Measurements from ENCODE around the gene SMIM35.

SMIM35 gene

DNA sequence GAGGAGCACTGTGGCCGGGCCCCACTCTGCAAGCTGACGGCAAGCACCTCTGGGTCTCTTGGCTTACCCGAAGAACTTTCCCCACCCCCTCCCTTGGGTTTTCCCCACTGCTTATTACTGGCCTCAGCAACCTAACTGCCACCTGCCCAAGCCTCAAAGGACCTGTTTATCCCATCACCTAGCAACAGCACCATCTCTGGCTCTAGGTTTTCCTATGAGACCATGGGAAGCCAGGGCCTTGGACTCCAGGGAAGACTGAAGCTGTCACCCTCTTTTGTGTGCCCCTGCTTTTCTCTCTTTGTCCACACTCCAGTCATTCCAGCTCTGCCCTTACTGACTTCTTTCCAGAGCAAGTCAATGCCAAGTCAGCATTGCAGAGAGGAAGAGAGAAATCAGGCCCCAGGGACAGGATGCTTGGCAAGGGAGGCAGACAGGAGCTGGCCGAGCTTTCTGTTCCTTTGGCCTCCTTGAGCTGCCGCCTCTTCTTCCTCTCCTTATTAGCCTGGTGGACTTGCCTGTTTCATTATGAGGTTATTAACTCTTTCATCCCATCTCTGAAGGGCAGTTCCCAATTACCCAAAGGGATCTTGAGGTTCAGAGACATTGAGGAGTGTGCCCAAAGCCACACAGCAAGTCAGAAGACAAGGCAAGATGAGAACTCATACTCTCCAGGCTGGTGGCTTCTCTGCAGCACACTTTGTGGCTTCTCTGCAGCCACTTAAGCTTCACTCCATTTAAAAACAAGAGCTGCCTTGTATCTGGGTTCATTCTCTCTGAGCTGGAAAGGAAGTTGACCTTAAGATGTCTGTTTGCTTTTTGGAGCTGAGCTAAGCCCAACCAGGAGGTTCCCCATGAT is at the start of gene SMIM35:
SMIM35 (minus strand) TSS at position 51 of the 856 bp plus-strand sequence. CDS start 206 bp downstream, outside the sequence.
- DNase-seq (ENCODE audit: low read depth in 2 of 2) = no peak

DNA sequence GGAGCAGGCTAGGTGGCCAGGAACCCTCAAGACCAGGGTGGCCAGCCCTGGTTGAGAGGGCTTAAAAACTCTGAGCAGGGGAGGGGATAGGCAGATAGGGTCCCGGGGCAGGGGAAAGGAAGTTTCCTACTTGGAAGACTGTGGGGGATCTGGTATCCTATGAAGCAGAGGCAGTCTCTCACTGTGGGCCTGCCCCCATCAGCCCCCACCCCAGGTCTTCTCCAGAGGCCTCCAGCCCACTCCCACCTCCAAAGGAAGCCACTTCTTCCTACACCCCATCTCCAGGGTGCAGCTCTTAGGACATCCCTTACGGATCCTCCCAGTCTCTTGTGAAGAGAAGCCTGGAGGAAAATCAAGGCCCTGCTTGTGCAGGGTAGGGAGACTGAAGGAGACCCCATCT is 49.6 kb upstream of the SMIM35 start:
- DNase-seq (ENCODE audit: low read depth in 2 of 2) = no peak

DNA sequence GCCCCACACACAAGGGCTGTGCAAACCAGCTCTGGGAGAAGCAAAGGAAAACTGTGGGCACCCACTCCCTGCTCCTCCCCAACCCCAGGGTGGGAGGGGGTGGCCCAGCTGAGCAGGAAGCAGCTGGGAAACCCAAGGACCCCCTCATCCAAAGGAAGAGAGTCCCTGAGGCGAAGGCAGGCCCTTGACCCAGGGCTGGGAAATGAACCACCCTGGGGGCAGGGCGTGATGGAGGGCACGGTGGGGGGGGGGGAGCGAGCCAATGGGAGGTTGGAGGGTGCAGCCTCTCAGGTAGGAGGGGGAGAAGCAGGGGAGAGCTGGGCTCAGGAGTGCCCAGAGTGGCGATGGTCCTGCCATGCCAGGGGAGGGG is 49.0 kb upstream of the SMIM35 start:
- no peak for DNase-seq (ENCODE audit: low read depth in 2 of 2)

DNA sequence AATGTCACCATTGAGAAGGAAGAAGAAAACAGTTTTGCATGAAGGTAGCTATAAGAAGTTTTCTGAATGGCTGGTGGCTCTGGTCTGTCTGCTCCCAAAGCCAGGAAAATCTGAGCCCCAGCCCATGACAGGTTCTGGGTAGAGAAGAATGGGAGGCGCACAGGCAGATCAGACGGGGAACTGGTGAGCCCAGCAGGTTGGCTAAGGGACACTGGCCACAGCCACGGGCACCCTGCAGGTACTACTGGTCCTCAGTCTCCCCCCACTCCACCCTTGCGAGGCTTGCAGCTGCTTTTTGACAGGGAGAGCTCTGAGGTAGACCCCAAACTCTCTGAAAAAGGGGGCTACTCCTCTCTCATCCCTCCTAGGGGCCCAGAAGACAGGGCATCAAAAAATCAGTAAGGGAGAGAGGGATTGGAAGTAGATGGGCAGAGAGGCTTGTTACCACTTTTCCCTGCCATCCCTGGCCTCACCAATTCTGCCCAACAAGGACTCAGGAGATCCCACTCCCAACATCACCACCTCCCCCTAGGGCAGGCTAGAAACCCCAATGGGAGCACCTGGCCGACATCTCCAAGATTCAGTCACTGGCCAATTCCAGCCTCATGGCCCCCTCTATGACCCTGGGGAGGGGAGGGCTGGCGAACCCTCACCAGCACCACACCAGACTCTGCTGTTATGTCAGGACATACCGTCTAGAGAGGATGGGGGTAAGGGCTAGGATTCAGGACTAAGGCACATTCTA is 48.5 kb upstream of the SMIM35 start:
- no peak for DNase-seq (ENCODE audit: low read depth in 2 of 2)

DNA sequence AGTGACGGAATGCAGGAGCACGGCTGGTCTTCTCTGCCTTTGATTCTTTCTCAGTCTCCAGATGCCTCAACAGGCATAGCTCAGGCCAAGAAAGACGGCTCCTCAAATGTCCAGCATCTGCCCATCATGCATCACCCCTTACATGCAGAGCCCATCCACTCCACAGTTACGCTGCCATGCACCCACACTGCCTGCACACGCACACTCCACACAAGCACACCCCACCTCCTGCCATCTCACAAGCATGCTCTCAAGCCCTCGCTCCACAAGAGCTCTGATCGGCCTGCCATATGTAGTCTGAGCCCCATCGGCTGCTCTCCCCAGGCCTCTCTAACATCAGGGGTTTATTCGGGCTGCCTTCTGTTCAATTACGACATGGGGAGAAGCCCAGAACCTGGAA is 47.1 kb upstream of the SMIM35 start:
- DNase-seq (ENCODE audit: low read depth in 2 of 2) = no peak

DNA sequence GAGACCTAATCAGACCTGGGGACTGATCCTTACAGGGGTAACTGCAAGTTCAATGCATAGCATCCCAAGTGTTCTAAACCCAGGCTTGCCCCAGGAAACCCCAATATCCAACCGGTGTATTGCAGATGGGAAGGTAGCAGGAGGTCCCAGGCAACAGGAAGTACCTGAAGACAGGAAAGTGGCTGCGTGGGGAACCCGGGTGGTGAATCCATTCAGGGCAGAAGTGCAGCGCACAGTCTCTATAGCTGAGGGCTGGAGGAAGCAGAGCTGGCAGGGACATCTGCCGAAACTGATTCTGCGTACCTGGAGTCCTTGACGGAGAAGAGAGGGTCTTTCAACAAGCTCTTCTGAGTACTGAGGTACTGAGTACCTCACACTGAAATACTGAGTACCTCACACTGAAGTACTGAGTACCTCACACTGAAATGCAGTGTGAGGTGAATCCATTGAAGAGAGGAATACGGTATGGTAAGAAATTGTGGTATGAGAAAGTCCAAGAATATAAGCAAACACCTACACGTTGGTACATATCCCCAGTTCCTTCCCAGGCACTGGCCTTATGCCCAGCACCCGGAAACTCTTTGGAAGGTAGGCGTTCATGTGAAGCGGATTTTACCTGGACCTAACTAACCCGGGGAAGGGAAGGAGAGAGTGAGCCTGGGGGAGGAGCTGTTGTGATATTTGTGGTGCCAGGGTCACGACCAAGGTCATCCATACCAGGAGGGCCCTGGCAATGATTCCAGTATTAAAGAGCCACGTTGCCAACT is 45.8 kb upstream of the SMIM35 start:
- no peak for DNase-seq (ENCODE audit: low read depth in 2 of 2)

DNA sequence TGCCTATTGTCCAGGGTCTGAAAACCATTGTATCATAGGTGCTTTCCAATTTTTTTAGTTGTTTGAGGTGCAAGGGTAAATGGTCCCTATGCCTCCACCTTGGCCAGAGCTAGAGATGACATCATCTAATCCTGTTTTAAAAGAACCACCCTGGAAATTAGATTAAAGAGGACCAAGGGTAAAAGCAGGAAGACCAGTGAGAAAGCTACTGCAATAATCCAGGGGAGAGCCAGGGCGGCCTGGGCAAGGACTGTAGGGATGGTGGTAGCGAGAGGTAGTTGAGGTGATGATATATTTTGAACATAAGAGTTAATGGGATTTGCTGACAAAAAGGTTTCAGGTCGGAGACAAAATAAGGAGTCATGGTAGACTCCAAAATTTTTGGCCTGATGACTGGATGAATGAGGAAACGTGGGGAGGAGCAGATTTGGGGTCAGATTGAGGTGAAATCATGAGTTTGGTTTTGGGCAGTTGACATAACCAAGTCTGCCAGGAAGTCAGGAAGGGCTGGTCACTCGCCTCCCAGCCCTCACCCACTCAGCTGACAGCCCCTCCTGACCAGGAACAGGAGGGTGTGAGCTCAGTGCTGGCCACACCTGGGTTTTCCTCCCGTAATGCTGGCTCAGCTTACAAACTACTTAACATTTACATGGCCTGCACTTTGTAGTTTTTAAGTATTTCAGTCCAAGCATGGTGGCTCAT is 42.9 kb upstream of the SMIM35 start:
- DNase-seq (ENCODE audit: low read depth in 2 of 2) = no peak

DNA sequence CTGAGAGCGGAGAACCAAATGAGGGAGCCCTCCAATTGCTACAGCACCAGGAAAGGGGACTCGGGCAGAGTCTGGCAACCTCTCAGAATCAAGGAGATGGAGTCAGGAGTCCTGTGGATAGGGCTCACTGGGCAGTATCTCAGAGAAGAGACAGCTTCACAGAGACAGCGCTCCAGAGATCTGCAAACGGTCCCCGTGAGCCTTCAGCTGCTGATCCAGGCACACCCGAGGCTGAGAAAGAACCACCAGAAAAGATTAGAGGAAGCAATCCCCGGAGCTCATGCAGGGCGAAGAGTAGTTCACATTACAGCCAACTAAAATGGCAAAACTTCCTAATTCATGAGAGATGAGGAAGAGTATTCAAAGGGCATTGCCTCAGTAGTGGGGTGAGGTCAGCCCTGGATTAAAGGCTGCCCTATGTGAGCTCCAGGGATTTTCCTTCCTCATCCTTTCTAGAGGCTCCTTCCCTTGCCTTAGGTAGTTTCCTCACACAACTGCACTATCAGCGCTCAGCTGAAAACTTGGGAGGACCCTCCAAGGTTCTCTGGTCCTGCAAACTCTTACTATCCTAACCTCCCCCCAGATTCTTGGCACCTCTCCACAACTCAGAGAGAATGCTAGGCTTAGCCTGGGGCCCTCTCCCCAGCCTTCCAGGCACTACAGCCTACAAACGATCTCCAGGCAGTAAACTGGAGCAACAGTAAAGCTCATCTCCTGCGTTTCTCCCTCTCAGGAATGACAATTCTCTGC is 42.1 kb upstream of the SMIM35 start:
- DNase-seq (ENCODE audit: low read depth in 2 of 2) = no peak

DNA sequence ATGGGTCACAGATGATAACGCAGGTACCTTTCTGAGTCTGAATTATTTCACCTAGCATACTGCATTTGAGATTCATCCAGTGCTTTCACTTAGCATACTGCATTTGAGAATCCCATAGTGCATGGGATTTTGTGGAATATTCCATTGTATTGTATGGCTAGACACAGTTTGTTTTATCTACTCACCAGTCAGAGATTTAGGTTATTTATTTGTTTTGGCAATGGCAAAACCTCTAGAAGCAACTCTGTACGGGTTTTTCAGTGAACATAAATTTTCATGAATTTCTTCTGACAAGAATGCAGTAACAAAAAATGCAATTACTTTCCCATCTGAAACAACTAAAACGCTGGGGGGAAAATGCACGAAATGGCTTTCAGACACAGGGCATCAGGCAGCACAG is 41.5 kb upstream of the SMIM35 start:
- no peak for DNase-seq (ENCODE audit: low read depth in 2 of 2)

DNA sequence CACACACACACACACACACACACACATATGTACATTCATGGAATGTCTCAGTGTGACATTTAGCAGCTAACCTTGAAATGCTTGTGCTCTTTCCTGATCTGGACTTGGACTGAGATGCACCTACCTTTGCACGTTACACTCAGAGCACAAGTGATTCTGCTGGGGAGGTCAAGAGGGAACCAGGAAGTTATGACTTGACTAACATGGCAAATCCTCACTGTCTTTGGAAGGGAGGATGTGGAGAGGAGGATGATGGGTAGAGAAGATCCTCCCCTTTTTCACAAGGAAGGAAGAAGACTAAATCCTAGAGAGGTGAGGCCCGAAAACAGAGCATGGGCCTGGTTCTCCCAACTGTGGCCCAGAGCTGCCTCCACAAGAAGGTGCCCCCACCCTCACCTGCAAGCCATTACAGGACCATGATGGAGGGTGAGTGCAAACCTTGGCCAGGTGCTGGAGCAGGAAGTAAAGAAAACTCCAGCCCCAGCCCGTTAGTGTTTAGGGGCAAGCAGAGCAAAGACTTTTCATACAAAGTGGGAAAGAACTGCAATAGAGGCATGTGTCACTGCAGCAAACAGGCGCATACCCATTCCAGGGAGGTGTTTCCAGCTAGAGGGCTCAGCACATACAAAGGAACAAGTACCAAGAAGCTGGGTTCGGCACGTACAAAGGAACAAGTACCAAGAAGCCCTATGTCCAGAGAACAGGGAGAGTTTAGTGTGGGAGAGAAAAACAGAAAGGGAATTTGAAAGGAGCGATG is 39.5 kb upstream of the SMIM35 start:
- no peak for DNase-seq (ENCODE audit: low read depth in 2 of 2)

DNA sequence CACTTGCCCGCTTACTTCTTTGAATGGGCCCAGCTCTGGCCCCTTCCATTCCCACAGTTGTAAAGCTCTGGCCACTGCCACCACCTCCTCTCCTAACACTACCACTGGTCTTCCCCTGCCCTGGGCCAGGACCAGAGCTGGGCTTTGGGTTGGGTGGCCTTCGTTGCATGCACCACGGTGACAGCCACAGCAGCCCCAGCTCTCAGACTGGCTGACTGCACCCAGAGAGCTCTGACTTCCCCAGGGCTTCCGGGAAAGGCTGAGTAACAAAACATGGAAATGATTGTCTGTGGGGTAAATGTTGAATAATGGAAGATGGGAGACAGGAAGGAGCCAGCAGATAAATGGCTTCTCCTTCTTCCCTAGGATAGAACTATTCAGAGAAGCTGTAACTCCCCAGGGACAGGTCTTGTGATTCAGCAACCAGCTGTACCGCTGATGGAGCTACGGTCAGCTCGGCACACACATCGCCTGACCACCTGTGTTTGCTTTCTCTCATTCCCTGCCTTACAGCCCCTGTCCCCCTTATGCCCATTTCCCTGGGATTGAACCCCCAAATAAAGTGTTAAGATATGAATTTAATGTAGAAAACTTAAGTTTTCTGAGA is 38.3 kb upstream of the SMIM35 start:
- no peak for DNase-seq (ENCODE audit: low read depth in 2 of 2)

DNA sequence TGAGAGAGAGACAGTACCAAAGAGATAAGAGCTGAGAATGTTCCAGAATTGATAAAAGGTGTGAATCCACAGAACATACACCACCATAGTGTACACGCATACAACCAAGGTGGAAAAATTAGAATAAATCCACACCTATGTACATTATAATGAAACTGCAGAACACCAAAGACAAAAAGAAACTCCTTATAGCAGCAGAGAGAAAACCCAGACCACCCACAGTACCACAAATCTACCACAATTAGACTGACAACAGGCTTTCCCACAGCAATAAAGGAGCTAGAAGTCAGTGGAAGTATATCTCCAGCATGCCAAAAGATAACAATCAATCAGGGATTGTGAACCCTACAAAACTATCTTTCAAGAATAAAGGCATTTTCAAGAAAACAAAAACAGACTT is 34.0 kb upstream of the SMIM35 start:
- no peak for DNase-seq (ENCODE audit: low read depth in 2 of 2)

DNA sequence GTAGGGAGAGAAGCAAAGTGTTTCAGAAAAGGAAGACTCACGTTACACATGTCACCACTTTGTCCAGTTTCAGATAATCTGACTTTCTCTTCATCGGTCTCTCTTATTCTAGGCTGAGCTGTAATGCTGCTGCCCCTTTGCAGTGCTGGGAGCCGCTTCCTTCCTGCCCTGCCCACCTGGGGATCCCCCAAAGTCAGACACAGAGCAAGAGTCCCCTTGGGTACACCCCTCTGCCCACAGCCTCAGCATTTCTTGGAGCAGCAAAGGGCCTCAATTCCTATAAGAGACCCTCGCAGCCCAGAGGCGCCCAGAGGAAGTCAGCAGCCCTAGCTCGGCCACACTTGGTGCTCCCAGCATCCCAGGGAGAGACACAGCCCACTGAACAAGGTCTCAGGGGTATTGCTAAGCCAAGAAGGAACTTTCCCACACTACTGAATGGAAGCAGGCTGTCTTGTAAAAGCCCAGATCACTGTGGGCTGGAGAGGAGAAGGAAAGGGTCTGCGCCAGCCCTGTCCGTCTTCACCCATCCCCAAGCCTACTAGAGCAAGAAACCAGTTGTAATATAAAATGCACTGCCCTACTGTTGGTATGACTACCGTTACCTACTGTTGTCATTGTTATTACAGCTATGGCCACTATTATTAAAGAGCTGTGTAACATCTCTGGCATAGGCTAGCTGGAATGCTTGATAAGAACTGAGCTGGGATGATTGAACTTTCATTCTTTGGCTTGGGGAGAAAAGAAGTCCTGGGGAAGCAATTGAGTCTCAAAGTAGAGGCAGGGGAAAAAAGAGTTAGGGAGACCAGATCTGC is 31.2 kb upstream of the SMIM35 start:
- no peak for DNase-seq (ENCODE audit: low read depth in 2 of 2)

DNA sequence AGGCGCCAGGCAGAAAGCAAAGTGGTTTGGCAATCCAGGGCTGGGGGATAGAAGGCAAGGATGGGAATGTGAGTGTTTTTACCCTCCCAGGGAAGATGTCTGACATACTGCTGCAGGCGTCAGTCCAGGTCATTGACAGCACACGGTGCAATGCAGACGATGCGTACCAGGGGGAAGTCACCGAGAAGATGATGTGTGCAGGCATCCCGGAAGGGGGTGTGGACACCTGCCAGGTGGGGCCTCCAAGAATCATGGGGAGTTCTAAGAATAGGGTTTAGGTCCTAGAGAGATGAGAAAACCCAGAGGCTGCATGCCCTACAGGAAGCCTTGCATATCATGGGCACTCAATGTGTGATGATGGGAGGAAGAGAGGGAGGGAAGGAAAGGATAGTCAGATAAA is 28.3 kb upstream of the SMIM35 start:
- DNase-seq (ENCODE audit: low read depth in 2 of 2) = no peak

DNA sequence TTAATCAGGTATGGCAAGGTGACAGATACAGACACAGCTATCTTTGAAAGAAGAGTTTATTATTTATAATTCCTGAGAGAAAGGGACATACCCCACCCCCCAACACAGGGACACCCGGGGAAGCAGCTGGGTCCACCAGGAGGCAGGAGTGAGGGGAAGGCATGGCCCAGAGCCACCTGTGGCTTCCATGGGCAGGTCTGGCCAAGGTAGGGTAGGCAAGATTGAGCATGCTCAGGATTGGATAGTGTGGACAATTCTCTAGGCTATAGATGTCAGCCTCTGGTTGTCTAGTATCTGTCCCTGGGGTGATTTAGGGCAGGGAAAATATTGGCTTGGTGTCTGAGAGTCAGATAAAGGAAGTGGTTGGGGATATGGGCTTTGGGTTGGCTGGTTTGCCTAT is 27.5 kb upstream of the SMIM35 start:
- no peak for DNase-seq (ENCODE audit: low read depth in 2 of 2)

DNA sequence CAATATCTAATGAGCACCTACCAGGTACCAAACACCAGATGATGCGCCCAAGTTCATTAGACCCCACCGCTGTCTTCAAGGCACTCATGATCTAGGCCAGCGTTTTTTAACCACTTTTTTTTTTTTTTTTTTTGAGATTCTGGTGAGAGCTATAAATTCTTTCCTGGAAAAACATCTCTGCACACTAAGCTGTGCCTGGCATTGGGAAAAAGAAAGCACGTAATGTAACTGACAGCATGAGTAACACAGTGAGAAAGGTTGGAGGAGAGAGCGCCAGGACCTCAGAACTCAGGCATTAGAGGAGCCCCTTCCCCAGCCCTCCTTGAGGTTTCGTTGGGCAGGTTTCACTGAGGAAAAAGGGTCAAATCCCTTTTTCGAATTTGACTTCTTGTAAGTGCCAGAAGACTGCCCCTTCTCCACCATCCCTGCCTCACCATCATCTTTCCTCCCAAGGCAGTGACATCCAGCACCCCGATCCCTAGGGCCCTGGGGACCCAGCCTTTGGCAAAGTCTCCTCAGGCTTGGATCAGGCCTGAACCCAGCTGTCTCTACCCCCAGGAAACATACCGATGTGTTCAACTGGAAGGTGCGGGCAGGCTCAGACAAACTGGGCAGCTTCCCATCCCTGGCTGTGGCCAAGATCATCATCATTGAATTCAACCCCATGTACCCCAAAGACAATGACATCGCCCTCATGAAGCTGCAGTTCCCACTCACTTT is 26.1 kb upstream of the SMIM35 start:
- no peak for DNase-seq (ENCODE audit: low read depth in 2 of 2)

DNA sequence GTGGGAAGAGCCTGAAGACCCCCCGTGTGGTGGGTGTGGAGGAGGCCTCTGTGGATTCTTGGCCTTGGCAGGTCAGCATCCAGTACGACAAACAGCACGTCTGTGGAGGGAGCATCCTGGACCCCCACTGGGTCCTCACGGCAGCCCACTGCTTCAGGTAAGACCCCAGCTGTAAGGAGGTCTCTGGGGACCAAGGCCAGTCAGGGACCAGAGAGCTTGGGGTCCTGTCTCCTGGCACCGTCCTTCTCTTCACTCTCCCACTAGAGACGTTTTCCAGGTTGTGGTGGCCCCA is 24.9 kb upstream of the SMIM35 start:
- no peak for DNase-seq (ENCODE audit: low read depth in 2 of 2)

DNA sequence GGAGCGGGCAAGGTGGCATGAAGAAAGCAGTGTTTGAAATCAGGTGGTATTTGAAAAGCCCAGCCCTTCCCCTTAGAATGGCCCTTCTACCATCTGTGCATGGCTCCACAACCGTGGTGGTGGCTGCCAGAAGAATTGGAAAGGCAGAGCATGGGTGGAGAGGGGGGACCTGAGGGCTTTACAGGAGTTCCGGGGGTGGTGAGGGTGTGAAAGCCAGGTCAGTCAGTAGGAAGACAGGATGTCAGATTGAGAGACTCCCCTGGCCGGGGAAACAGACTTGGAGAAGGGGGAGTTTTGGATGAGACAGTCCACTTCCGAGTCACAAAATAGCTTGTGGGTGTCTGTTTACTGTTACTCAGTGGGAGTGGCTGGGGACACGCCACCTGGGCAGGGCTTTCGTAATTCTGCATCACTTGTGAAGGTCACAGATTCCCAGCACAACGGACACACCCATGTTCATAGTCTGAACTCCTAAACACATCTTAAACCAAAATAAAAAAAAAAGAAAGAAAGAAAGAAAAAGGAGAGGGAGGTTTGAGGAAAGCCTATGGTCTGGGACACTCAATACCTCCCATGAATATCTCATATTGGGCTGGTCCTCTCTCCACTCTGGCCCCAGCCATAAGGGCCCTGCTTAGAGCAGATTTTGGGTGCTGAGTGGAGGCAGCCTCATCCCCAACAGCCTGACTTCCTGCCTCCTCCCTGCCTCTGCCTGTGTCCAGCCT is 24.4 kb upstream of the SMIM35 start:
- no peak for DNase-seq (ENCODE audit: low read depth in 2 of 2)

All from stimulated activated CD4-positive, alpha-beta T cell treated with anti-CD3 and anti-CD28 coated beads, Interleukin-12 subunit alpha, Interleukin-12 subunit beta, amount 100 ng/mL, for 24 hours (primary cell).